Subcutaneous adipose tissue (tissue), 4 donors: ENCODE results near the gene PROM1. TPM values are rescaled to one million over a fixed set of nuclear protein-coding genes. Genes with fewer than 3 reads are reported as not detected.

ENCODE experiments used
- total RNA-seq, 4 donors: library from RNA; depleted of rRNA; stranded (reverse); fragments of >200 nt; gene quantifications; one replicate each; pipeline ENCODE4 v1.1.0, GENCODE V29; 2016
- TF ChIP-seq, protein P1 (sequence below): fragments of 450-650 bp; IDR thresholded peaks from one replicate; pipeline ENCODE4 v1.5.1; 2016; ENCODE audit warnings: low read depth, mild to moderate bottlenecking, control low read depth, antibody characterized with exemption, moderate library complexity

PROM1 gene
- total RNA-seq, 4 donors from 2014 or later = 0.16 TPM; not detected in 3

DNA sequence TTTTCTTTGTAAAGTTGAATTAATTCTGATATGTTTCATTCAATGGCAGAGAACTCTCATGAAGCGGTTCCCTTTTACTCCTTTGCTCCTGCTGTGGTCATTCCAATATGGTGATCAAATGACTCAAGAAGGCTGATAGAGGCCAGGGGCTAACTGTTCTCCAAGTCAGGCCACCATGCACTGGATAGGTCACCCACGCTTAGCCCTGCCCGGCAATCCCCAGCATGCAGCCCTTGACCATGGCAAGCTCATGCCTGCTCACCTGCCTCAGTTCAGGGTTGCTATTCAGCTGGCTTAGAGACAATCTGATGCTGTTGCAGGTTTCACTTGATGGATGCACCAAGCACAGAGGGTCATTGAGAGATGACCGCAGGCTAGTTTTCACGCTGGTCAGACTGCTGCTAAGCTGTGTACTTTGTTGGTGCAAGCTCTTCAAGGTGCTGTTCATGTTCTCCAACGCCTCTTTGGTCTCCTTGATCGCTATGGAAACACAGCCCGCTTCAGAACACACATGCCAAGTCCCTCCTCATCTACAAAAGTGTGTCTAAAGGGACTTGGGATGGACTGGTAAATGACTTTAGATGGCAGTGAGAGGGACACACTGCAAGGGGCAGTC lies 65.7 kb downstream of the PROM1 start:
- TF ChIP-seq, protein P1, sequence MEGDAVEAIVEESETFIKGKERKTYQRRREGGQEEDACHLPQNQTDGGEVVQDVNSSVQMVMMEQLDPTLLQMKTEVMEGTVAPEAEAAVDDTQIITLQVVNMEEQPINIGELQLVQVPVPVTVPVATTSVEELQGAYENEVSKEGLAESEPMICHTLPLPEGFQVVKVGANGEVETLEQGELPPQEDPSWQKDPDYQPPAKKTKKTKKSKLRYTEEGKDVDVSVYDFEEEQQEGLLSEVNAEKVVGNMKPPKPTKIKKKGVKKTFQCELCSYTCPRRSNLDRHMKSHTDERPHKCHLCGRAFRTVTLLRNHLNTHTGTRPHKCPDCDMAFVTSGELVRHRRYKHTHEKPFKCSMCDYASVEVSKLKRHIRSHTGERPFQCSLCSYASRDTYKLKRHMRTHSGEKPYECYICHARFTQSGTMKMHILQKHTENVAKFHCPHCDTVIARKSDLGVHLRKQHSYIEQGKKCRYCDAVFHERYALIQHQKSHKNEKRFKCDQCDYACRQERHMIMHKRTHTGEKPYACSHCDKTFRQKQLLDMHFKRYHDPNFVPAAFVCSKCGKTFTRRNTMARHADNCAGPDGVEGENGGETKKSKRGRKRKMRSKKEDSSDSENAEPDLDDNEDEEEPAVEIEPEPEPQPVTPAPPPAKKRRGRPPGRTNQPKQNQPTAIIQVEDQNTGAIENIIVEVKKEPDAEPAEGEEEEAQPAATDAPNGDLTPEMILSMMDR = no peak

DNA sequence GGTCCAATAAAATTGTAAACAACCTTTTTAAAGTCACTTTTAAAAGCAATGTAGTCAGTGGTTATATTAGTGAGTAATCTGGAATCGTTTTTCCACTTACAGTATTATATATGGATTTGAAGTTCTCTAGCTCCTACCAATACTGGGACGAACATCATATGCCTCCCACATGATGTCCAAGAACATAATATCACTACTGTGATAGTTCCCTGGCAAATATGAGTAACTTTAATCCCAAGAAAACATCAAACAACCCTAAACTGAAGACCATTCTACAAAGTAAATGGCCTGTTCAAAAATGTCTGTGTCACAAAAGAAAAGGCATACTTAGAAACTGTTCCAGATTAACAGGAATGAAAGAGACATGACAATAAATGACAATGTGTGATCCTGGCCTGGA lies 67.3 kb downstream of the PROM1 start:
- TF ChIP-seq, protein P1 = no peak

DNA sequence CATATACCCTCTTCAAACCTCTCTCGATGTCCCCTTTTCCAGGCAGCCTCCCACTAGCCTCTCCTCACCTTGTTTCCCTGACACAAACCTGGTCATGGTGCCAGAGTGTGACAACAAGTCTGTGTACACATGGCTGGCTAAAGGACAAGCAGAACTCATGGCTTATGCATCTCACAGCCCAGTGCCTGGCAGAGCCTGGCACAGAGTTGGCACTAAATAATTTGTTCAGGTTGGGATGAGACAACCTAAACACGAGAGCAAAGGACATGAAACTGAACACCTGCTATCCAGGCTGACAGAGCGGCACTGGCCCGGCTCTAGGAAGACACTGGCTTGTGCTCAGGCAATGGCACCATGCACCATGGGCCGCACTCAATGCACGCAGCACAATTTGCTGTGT lies 72.7 kb downstream of the PROM1 start:
- TF ChIP-seq, protein P1 = no peak

DNA sequence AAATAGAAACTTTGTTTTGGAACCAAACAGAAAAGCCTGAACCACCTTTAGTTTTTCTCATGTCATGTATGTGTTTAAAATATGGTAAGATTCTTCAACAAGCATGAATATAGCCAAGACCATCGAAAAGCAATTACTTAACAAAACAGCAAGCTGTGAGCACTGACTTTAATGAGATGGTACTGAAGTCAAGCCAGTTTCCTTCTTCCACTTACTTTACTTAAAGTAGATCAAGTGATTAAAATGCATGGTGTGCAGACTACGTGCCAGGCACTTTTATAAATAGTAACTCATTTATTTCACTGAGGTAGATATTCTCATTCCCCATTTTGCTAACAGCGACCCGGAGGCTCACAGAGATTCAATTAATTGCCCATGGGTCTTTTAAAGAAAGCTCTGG lies 74.7 kb downstream of the PROM1 start:
- TF ChIP-seq, protein P1 = no peak

DNA sequence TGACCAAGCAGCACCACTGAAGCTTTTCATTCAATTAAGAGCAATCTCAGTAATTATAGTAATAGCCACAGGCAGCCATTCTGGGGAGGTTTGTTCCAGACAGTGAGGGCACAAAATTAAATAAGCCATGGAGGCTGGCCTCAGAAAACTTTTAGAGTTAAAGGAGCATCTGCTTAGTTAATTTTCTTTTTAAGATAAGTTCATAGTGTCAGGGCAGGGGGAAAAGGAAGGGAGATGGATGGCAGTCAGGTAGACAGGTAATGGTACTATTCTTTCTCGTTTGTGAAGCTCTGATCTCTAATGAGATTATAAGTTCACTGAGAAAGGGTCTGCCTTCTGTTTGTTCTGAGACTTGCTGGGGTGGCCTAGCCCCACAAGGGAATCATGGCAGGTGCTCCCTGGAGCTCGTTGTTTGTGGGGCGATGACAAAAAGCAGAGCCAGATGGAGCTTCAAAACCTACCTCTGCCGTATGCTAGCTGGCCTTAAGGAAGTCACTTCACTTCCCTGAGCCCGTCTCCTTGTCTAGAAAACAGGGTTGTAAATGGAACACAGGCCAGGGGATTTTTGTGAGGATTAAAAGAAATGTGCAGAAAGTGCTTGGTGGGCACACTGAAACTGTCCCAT lies 76.2 kb downstream of the PROM1 start:
- TF ChIP-seq, protein P1 = no peak

DNA sequence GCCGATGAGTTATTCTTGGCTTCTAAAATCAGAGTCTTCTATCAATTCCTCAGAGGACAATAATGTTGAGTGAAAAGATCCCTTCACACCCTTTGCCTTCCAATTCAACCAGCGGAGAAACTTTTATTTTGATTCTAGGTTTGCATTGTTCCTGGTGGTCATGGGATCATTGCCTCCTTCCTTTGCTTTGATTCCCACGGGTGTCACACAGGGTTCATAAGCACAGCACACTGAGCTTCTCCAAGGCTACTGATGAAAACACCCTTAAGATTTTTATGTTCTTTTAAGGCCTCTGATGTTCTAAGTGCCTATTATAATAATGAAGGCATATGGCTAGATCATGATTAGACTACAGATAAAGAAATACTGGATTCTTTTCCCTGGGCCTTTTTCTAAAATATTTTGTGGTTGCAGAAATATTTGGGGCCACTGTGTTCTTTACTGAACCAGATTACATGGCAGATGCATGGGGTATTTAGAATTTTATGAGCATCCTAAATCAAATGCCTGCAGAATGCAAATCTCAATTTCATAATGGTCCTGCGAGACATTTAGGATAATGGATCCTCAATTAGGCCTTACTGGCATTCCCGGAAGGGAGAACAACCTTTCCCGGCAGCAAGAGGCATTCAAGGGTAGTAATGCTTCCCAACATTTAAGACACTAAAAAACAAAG lies 76.9 kb downstream of the PROM1 start:
- TF ChIP-seq, protein P1 = no peak

DNA sequence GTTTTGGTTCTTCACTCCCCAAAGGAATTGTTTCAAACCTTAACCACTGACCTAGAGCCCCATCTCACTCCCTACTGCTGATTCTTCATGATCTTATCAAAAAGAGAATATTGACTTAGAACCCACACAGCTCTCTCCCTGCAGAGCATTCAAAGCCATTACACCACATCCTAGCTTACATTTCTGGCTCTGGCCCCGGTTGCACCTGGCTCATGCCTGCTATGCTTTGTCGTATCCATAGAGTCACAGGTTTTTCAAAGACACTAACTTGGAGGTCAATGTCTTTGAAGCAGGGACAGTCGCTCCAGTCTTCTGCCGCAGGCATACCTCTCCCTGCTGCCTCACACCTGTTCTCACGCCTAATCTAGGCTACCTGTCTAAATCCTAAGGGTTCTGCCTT lies 78.1 kb downstream of the PROM1 start:
- TF ChIP-seq, protein P1 = no peak
